HG03521 (cell line): Measurements from ENCODE around the gene FAM204A.
A peak's percentile ranks its signal among the peaks of the same experiment; 100 is the strongest.

Experiments
- ATAC-seq: cut with Tn5 transposase; IDR thresholded peaks from one replicate; pipeline ENCODE4 v1.9.1; 2021; ENCODE audit warnings: mild to moderate bottlenecking, moderate library complexity; ENCODE audit not compliant: unreplicated experiment

Gene FAM204A

GRCh38 chr10:118341791-118342637 is at the start of gene FAM204A:
TSS of gene FAM204A (minus strand) at chr10:118342324. CDS start at chr10:118336415, 5,909 bp downstream.
- peak; percentile 100 for ATAC-seq

GRCh38 chr10:118383699-118384098 is 41.6 kb upstream of the FAM204A start:
- no peak for ATAC-seq

- ATAC-seq = no peak
Observed at GRCh38 chr10:118383063-118383689, 41.1 kb upstream of the FAM204A start.

GRCh38 chr10:118374404-118374803 is 32.3 kb upstream of the FAM204A start:
- ATAC-seq = no peak

GRCh38 chr10:118373786-118374185 is 31.7 kb upstream of the FAM204A start:
- no peak for ATAC-seq

GRCh38 chr10:118370499-118370898 is 28.4 kb upstream of the FAM204A start:
- no peak for ATAC-seq

GRCh38 chr10:118369641-118370205 is 27.6 kb upstream of the FAM204A start:
- no peak for ATAC-seq

- no peak for ATAC-seq
Observed at GRCh38 chr10:118365702-118366101, 23.6 kb upstream of the FAM204A start.

GRCh38 chr10:118362103-118362502 is 20.0 kb upstream of the FAM204A start:
- ATAC-seq = no peak

GRCh38 chr10:118358327-118358726 is 16.2 kb upstream of the FAM204A start:
- ATAC-seq = no peak

GRCh38 chr10:118357841-118358240 is 15.7 kb upstream of the FAM204A start:
- no peak for ATAC-seq

- ATAC-seq = no peak
Observed at GRCh38 chr10:118356628-118357027, 14.5 kb upstream of the FAM204A start.

- ATAC-seq = no peak
Observed at GRCh38 chr10:118355234-118355633, 13.1 kb upstream of the FAM204A start.

- ATAC-seq = no peak
Observed at GRCh38 chr10:118349235-118349634, 7.1 kb upstream of the FAM204A start.

- ATAC-seq = no peak
Observed at GRCh38 chr10:118343549-118343948, 1.4 kb upstream of the FAM204A start.

GRCh38 chr10:118343115-118343514 is 991 bp upstream of the FAM204A start:
- ATAC-seq = no peak

- peak; percentile 8 for ATAC-seq
Observed at GRCh38 chr10:118342638-118343020, 505 bp upstream of the FAM204A start.

GRCh38 chr10:118340486-118340885 is 1.6 kb downstream of the FAM204A start:
- ATAC-seq = no peak

- no peak for ATAC-seq
Observed at GRCh38 chr10:118339111-118339510, 3.0 kb downstream of the FAM204A start.

GRCh38 chr10:118337356-118337755 is 4.8 kb downstream of the FAM204A start:
- ATAC-seq = no peak

GRCh38 chr10:118333871-118334270 is 8.3 kb downstream of the FAM204A start:
- ATAC-seq = no peak
